Smooth muscle cell (in vitro differentiated cells): Measurements from ENCODE around the gene MAP4K3. TPM values are rescaled to one million over a fixed set of nuclear protein-coding genes. Genes with fewer than 3 reads are reported as not detected.

Experiments
- DNase-seq: peaks from one replicate; lab custom pipeline; 2025; ENCODE audit not compliant: unreplicated experiment; lab: John Stamatoyannopoulos, UW
- H2AFZ ChIP-seq: fragments of 200-600 bp; sonication (generic); 2 replicates; pipeline ENCODE4 v1.6.0; 2016; ENCODE audit warnings: antibody characterized with exemption, low read depth, mild to moderate bottlenecking
- H3F3A ChIP-seq: fragments of 200-600 bp; sonication (generic); 2 replicates; pipeline ENCODE4 v1.6.0; 2017; ENCODE audit warnings: antibody characterized with exemption, low read depth
- H3K27ac ChIP-seq: fragments of 200-600 bp; sonication (generic); 2 replicates; pipeline ENCODE4 v1.5.1; 2016; ENCODE audit warnings: low read depth, mild to moderate bottlenecking
- H3K27me3 ChIP-seq: fragments of 200-600 bp; sonication (generic); 2 replicates; pipeline ENCODE4 v1.6.1; 2016; ENCODE audit warnings: low read depth, mild to moderate bottlenecking
- H3K36me3 ChIP-seq: fragments of 200-600 bp; sonication (generic); 2 replicates; pipeline ENCODE4 v1.5.1; 2016; ENCODE audit warnings: low read depth
- H3K4me1 ChIP-seq: fragments of 200-600 bp; sonication (generic); 2 replicates; pipeline ENCODE4 v1.5.1; 2016; ENCODE audit warnings: low read depth
- H3K4me2 ChIP-seq: fragments of 200-600 bp; sonication (generic); 2 replicates; pipeline ENCODE4 v1.6.0; 2016; ENCODE audit warnings: mild to moderate bottlenecking
- H3K4me3 ChIP-seq: fragments of 200-600 bp; sonication (generic); 2 replicates; pipeline ENCODE4 v1.5.1; 2016; ENCODE audit warnings: mild to moderate bottlenecking
- H3K79me2 ChIP-seq: fragments of 200-600 bp; sonication (generic); 2 replicates; pipeline ENCODE4 v1.6.0; 2016; ENCODE audit warnings: low read depth, mild to moderate bottlenecking
- H3K9ac ChIP-seq: fragments of 200-600 bp; sonication (generic); 2 replicates; pipeline ENCODE4 v1.6.0; 2016; ENCODE audit warnings: low read depth
- H3K9me3 ChIP-seq: fragments of 200-600 bp; sonication (generic); replicated peaks from 2 replicates; pipeline ENCODE4 v1.5.1; 2016; ENCODE audit warnings: low read depth
- H4K20me1 ChIP-seq: fragments of 200-600 bp; sonication (generic); 2 replicates; pipeline ENCODE4 v1.6.0; 2016; ENCODE audit warnings: low read depth
- WGBS: methylation state at CpG from one replicate; pipeline ENCODE4 v1.1.7; 2016; ENCODE audit warnings: low lambda C conversion rate; 5-methylcytosine and 5-hydroxymethylcytosine counted together
- polyA plus RNA-seq: library from polyadenylated mRNA; unstranded; fragments of >200 nt; fragmentation: Nextera tagmentation; extraction: Ambion mirVana; gene quantifications from 2 replicates; pipeline ENCODE4 v1.2.1, GENCODE V29; 2016
- total RNA-seq: library from RNA; depleted of rRNA; stranded (reverse); fragments of >200 nt; gene quantifications from 2 replicates; pipeline ENCODE4 v1.2.3, GENCODE V29; 2014
- TF ChIP-seq, protein P1 (sequence below): fragments of 200-600 bp; sonication (generic); IDR thresholded peaks from 2 replicates; pipeline ENCODE4 v1.5.1; 2017; ENCODE audit warnings: borderline replicate concordance, mild to moderate bottlenecking, antibody characterized with exemption; ENCODE audit not compliant: insufficient read depth, poor library complexity, severe bottlenecking

The MAP4K3 gene
- total and polyA plus RNA-seq, 2 experiments from 2014 or later: 21.3 to 70.9 TPM

DNA sequence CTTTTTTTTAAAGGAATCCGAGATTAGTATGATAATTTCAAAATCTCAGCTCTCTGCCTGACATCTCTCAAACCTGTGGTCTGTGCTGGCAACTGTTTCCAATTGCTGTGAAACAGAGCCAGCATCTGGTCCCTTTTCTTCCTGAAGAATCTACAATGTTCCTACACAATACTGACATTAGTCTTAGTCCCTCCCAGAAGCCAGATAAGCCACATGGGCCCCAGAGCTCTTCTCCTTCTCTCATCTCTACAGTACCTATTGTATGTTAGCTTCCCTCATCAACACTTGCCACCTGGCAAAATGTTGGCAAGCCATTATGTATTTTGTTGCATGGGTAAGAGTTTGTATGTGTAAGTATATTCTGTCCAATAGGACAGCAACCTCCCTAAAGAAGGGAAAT lies 130.5 kb downstream of the MAP4K3 start:
- no peak overlapping the region for H2AFZ ChIP-seq
- no peaks in the 10 kb centered on the region for H3K27me3 ChIP-seq
- peaks cover 17% of the 10 kb centered on the region for H3K4me1 ChIP-seq
- DNase-seq: no peak
- H3K9ac ChIP-seq: no peak overlapping the region
- 94% methylated on average over 1 of the region's 1 CpG for WGBS
- no peaks in the 10 kb centered on the region for H3K36me3 ChIP-seq
- H4K20me1 ChIP-seq: no peaks in the 10 kb centered on the region
- no peaks in the 10 kb centered on the region for H3K79me2 ChIP-seq
- TF ChIP-seq, protein P1, sequence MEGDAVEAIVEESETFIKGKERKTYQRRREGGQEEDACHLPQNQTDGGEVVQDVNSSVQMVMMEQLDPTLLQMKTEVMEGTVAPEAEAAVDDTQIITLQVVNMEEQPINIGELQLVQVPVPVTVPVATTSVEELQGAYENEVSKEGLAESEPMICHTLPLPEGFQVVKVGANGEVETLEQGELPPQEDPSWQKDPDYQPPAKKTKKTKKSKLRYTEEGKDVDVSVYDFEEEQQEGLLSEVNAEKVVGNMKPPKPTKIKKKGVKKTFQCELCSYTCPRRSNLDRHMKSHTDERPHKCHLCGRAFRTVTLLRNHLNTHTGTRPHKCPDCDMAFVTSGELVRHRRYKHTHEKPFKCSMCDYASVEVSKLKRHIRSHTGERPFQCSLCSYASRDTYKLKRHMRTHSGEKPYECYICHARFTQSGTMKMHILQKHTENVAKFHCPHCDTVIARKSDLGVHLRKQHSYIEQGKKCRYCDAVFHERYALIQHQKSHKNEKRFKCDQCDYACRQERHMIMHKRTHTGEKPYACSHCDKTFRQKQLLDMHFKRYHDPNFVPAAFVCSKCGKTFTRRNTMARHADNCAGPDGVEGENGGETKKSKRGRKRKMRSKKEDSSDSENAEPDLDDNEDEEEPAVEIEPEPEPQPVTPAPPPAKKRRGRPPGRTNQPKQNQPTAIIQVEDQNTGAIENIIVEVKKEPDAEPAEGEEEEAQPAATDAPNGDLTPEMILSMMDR: no peak
- H3K4me2 ChIP-seq: no peak overlapping the region
- no peak overlapping the region for H3K27ac ChIP-seq
- H3F3A ChIP-seq: no peaks in the 10 kb centered on the region
- no peak overlapping the region for H3K4me3 ChIP-seq
- no peaks in the 10 kb centered on the region for H3K9me3 ChIP-seq

DNA sequence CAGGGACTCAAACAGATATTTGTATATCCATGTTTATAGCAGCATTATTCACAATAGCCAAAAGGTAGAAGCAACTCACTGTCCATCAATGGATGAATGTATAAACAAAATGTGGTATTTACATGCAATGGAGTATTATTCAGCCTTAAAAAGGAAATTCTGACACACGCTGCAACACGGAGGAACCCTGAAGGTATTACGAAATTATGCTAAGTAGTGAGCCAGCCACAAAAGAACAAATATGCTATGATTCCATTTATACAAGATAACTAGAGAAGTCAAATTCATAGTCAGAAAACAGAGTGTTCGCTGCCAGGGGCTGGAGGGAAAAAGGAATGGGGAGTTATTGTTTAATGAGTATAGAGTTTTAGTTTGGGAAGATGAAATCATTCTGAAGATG lies 132.4 kb downstream of the MAP4K3 start:
- H3K27ac ChIP-seq: no peak overlapping the region
- H3K9ac ChIP-seq: no peak overlapping the region
- no peaks in the 10 kb centered on the region for H3K79me2 ChIP-seq
- H3K4me2 ChIP-seq: no peak overlapping the region
- no peak for DNase-seq
- H3F3A ChIP-seq: peaks cover 2% of the 10 kb centered on the region
- H4K20me1 ChIP-seq: no peaks in the 10 kb centered on the region
- TF ChIP-seq, protein P1: no peak
- H3K27me3 ChIP-seq: no peaks in the 10 kb centered on the region
- no peaks in the 10 kb centered on the region for H3K9me3 ChIP-seq
- no peak overlapping the region for H2AFZ ChIP-seq
- H3K4me1 ChIP-seq: peaks cover 30% of the 10 kb centered on the region
- H3K36me3 ChIP-seq: no peaks in the 10 kb centered on the region
- 94% methylated on average over 4 of the region's 4 CpGs for WGBS
- no peak overlapping the region for H3K4me3 ChIP-seq

DNA sequence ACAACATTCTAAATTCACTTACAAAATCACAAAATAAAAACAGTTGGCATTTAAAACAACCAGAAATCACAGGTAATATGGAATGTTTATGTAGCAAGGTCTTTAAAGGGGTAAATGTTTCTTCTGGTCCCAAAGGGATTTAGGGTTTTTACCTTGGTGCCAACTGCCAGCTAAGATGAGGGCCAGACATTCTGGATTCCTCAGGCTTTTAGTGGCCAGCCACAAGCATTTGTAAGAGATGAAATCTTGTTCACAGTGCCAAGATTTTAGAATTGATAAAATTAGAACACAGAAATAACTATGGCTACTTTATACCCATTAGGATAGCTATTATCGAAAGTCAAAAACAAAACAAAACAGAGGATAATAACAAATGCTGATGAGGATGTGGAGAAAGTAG lies 132.9 kb downstream of the MAP4K3 start:
- Histone ChIP-seq H3K4me1 (peaks cover 30% of the 10 kb centered on the region), H4K20me1 (no peaks in the 10 kb centered on the region), H3K9me3 (no peaks in the 10 kb centered on the region), H3K27ac (no peak overlapping the region), H3K27me3 (no peaks in the 10 kb centered on the region), H3F3A (peaks cover 2% of the 10 kb centered on the region), H3K79me2 (no peaks in the 10 kb centered on the region), H3K4me3 (no peak overlapping the region), H3K4me2 (no peak overlapping the region), H3K36me3 (no peaks in the 10 kb centered on the region), H3K9ac (no peak overlapping the region), H2AFZ (no peak overlapping the region)
- 97% methylated on average over 1 of the region's 1 CpG for WGBS
- TF ChIP-seq, protein P1: no peak
- no peak for DNase-seq

DNA sequence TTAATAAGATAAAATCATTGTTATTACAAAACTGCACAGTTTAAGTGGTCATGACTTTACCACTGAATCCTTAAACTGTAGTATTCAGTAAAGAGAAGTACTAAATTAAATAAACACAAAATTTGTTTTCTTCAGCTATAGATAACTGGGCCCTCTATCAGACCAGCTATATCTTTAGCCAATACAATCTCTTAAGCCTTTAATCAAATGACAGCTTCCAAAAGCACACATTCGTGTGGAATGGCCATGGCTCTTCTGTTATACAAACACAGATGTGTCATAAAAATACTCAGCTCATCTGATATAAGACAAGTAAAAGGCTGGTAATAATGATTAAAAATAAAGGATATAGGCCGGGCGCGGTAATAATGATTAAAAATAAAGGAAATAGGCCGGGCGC lies 135.7 kb downstream of the MAP4K3 start:
- Histone ChIP-seq H3F3A (peaks cover 2% of the 10 kb centered on the region), H3K9ac (no peak overlapping the region), H3K4me3 (no peak overlapping the region), H3K9me3 (no peaks in the 10 kb centered on the region), H3K4me1 (peaks cover 24% of the 10 kb centered on the region), H3K36me3 (no peaks in the 10 kb centered on the region), H3K27ac (no peak overlapping the region), H3K79me2 (no peaks in the 10 kb centered on the region), H3K4me2 (no peak overlapping the region), H4K20me1 (no peaks in the 10 kb centered on the region), H3K27me3 (no peaks in the 10 kb centered on the region), H2AFZ (no peak overlapping the region)
- TF ChIP-seq, protein P1: no peak
- WGBS: 63% methylated on average over 6 of the region's 6 CpGs
- DNase-seq: no peak
